Common myeloid progenitor, CD34-positive (primary cell): Measurements from ENCODE around the gene PRXL2A.

Experiments
- CTCF ChIA-PET: fragments of 350-600 bp; sonication (Branson Sonifier 250); formaldehyde crosslinking; loops from one replicate; lab custom pipeline; 2021; ENCODE audit warnings: antibody characterized with exemption; lab: Charles Lee
- POLR2A ChIA-PET: fragments of 350-600 bp; sonication (Branson Sonifier 250); formaldehyde crosslinking; loops from one replicate; lab custom pipeline; 2021; ENCODE audit warnings: antibody characterized with exemption; lab: Charles Lee
- DNase-seq, 3 donors: peaks; one replicate each; pipeline versions ENCODE4 v3.0.0 to v3.0.0-alpha.2; 2013
- H3K27ac ChIP-seq, 2 experiments: 1 replicate in 1 of 2; 2 replicates in 1 of 2; pipeline ENCODE4 v1.7.0; 2013; ENCODE audit warnings: inconsistent platforms in 2 of 2, low read length in 2 of 2, mild to moderate bottlenecking in 2 of 2, low read depth in 1 of 2, moderate library complexity in 1 of 2; ENCODE audit not compliant: severe bottlenecking in 2 of 2, insufficient read depth in 1 of 2, poor library complexity in 1 of 2
- H3K27me3 ChIP-seq, 5 experiments: replicated peaks in 2 of 5; 1 replicate in 3 of 5; 2 replicates in 2 of 5; pipeline versions ENCODE4 v1.6.1 to v1.7.0; 2013; ENCODE audit warnings: low read length in 4 of 5, mild to moderate bottlenecking in 2 of 5, moderate library complexity in 2 of 5, inconsistent platforms in 1 of 5; ENCODE audit not compliant: insufficient read depth in 5 of 5, control insufficient read depth in 4 of 5
- H3K36me3 ChIP-seq, 4 experiments: 1 replicate in 2 of 4; 2 replicates in 2 of 4; pipeline versions ENCODE4 v1.6.1 to v1.7.0; 2013; ENCODE audit warnings: low read length in 3 of 4, control low read depth in 1 of 4, mild to moderate bottlenecking in 1 of 4; ENCODE audit not compliant: control insufficient read depth in 4 of 4, insufficient read depth in 4 of 4
- H3K4me1 ChIP-seq, 4 experiments: 1 replicate in 3 of 4; 2 replicates in 1 of 4; pipeline versions ENCODE4 v1.6.1 to v1.7.1; 2013; ENCODE audit warnings: low read length in 3 of 4, mild to moderate bottlenecking in 3 of 4, control low read depth in 1 of 4, inconsistent platforms in 1 of 4, moderate library complexity in 1 of 4; ENCODE audit not compliant: control insufficient read depth in 4 of 4, insufficient read depth in 4 of 4; ENCODE audit errors: control extremely low read depth in 1 of 4
- H3K4me3 ChIP-seq, 7 experiments: 1 replicate in 4 of 7; 2 replicates in 3 of 7; pipeline versions ENCODE4 v1.5.1 to v1.7.0; 2013; ENCODE audit warnings: mild to moderate bottlenecking in 7 of 7, low read length in 6 of 7, moderate library complexity in 6 of 7, inconsistent platforms in 2 of 7, low read depth in 2 of 7, control low read depth in 1 of 7; ENCODE audit not compliant: insufficient read depth in 4 of 7, control insufficient read depth in 1 of 7; ENCODE audit errors: extremely low read depth in 1 of 7
- H3K9me3 ChIP-seq, 5 experiments: 1 replicate in 4 of 5; 2 replicates in 1 of 5; pipeline versions ENCODE4 v1.6.1 to v1.7.1; 2013; ENCODE audit warnings: low read length in 4 of 5, mild to moderate bottlenecking in 2 of 5, inconsistent platforms in 1 of 5, low read depth in 1 of 5, moderate library complexity in 1 of 5; ENCODE audit not compliant: control insufficient read depth in 4 of 5, insufficient read depth in 2 of 5; ENCODE audit errors: control extremely low read depth in 1 of 5
- WGBS: methylation state at CpG from one replicate; pipeline ENCODE4 v1.1.5; 2013; ENCODE audit not compliant: insufficient coverage; 5-methylcytosine and 5-hydroxymethylcytosine counted together

Gene PRXL2A

GRCh38 chr10:80449520-80449919, 41.2 kb downstream of the PRXL2A start:
- WGBS, result 86% methylated on average over 1 of the region's 2 CpGs
- DNase-seq, result no peak
- no peaks in the 10 kb centered on the region for H3K36me3 ChIP-seq
- H3K4me3 ChIP-seq, result no peak overlapping the region
- ChIA-PET POLR2A (interaction anchor here (0.6 kb wide), 1 partner anchor 9 kb away, joined by 3 read pairs; no protein-coding TSS in a partner anchor), CTCF (interaction anchor here (1.0 to 18.3 kb wide), 7 partner anchors 10 to 57 kb away, joined by 3 to 571 read pairs (median 7); no protein-coding TSS in a partner anchor)
- no peaks in the 10 kb centered on the region for H3K27me3 ChIP-seq
- peaks cover 0 to 9% (median 7%) of the 10 kb centered on the region in 4 experiments for H3K4me1 ChIP-seq
- H3K9me3 ChIP-seq, result peaks cover 0 to 7% (median 0%) of the 10 kb centered on the region in 5 experiments
- no peak overlapping the region for H3K27ac ChIP-seq

DNA sequence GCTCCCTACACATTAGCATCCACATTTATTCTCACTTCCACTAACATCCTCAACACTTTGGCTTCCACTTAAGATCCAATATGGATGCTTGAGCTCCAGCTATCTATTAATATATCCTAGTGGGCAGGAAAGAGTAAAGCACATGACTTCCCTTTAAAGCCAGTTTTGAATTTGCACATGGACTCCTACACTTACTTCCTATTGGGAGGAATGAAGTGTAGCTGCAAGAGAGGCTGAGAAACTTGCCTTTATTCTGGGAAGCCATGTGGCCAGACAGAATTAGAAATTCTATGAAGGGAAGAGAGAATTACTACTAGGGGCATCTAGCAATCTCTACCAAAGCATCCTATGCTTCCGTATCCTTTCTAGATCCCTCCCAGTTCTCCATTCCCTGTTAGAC, 42.8 kb downstream of the PRXL2A start:
- H3K4me1 ChIP-seq, result peaks cover 3 to 20% (median 18%) of the 10 kb centered on the region in 4 experiments
- peaks cover 0 to 7% (median 0%) of the 10 kb centered on the region in 5 experiments for H3K9me3 ChIP-seq
- DNase-seq, result no peak
- WGBS, result 100% methylated on average over 1 of the region's 1 CpG
- H3K27ac ChIP-seq, result no peak overlapping the region
- H3K4me3 ChIP-seq, result no peak overlapping the region
- no peaks in the 10 kb centered on the region for H3K27me3 ChIP-seq
- ChIA-PET POLR2A (no interaction called here), CTCF (interaction anchor here (1.3 to 18.3 kb wide), 2 partner anchors 8 to 55 kb away, joined by 5 to 571 read pairs; no protein-coding TSS in a partner anchor)
- H3K36me3 ChIP-seq, result no peaks in the 10 kb centered on the region

DNA sequence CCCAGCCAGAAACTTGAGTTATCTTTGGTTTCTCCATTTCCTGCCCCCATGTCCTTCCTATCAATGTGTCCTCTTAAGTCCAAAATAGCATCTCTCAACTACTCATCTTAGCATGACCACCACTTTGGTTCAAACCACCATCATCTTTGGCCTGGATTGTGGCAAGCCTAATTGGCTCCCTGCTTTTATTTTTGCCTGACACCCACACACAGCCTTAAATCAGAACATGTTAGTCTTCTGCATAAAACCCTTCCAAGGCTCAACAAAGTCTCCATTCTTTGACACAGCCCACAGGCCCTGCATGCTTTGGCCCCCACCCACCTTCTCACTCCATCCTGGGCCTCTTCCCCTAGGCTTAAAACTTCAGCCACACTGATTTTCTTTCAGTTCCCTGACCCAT, 43.7 kb downstream of the PRXL2A start:
- Histone ChIP-seq H3K4me1 (peaks cover 6 to 24% (median 23%) of the 10 kb centered on the region in 4 experiments), H3K4me3 (no peak overlapping the region)

GRCh38 chr10:80452640-80453039, 44.3 kb downstream of the PRXL2A start:
- Histone ChIP-seq H3K27ac (no peak overlapping the region), H3K27me3 (no peaks in the 10 kb centered on the region), H3K9me3 (peaks cover 0 to 7% (median 0%) of the 10 kb centered on the region in 5 experiments), H3K4me1 (peaks cover 6 to 26% (median 25%) of the 10 kb centered on the region in 4 experiments), H3K4me3 (no peak overlapping the region), H3K36me3 (no peaks in the 10 kb centered on the region)
- ChIA-PET POLR2A (interaction anchor here (0.7 to 1.1 kb wide), 2 partner anchors 8 to 13 kb away, joined by 4 to 6 read pairs; no protein-coding TSS in a partner anchor), CTCF (interaction anchor here (1.0 to 18.3 kb wide), 6 partner anchors 9 to 53 kb away, joined by 3 to 571 read pairs (median 4); no protein-coding TSS in a partner anchor)
- WGBS, result no CpG with 5 or more reads among the region's 4 CpGs
- no peak for DNase-seq

More for the DNA sequence above, 43.7 kb downstream of the PRXL2A start:
- POLR2A ChIA-PET, result no interaction called here
- H3K9me3 ChIP-seq, result peaks cover 0 to 7% (median 0%) of the 10 kb centered on the region in 5 experiments
- no peak overlapping the region for H3K27ac ChIP-seq
- H3K27me3 ChIP-seq, result no peaks in the 10 kb centered on the region
- no peak for DNase-seq
- CTCF ChIA-PET, result interaction anchor here (1.0 to 18.3 kb wide), 6 partner anchors 9 to 54 kb away, joined by 3 to 571 read pairs (median 4); no protein-coding TSS in a partner anchor
- H3K36me3 ChIP-seq, result no peaks in the 10 kb centered on the region

DNA sequence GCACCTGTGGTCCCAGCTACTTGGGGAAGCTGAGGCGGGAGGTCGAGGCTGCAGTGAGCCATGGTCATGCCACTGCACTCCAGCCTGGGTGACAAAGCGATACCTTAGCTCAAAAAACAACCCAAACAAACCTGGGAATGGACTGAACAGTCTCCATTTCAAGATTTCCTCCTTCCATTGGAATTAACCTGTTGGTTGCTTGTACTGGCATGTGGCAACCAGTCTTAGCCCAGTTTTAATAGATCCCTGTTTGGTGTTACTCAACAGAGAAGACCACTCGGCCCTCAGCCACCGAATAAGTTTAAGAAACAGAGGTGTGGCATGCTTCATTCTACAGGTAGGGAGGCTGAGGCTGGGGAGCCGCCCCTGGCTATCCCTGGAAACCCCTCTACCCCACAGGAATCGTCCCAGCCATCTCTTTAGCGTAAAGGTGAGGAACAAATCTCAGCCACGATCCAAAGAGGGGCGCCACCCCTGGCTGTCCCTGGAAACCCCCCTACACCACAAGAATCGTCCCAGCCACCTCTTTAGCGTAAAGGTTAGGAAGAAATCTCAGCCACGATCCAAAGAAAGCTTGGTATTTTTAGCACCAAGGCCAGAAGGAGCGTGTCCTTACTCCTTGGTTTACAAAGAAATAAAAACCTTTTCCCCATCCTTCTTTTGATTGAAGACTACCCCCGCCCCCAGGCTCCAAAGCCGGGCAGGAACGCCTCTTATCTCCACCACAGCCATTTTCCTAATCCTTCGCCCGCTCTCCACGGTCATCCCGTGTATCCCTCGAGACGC, 44.9 kb downstream of the PRXL2A start:
- 47% methylated on average over 22 of the region's 23 CpGs for WGBS
- CTCF ChIA-PET, result interaction anchor here (0.9 to 18.3 kb wide), 7 partner anchors 8 to 53 kb away, joined by 3 to 571 read pairs (median 4); no protein-coding TSS in a partner anchor

DNA sequence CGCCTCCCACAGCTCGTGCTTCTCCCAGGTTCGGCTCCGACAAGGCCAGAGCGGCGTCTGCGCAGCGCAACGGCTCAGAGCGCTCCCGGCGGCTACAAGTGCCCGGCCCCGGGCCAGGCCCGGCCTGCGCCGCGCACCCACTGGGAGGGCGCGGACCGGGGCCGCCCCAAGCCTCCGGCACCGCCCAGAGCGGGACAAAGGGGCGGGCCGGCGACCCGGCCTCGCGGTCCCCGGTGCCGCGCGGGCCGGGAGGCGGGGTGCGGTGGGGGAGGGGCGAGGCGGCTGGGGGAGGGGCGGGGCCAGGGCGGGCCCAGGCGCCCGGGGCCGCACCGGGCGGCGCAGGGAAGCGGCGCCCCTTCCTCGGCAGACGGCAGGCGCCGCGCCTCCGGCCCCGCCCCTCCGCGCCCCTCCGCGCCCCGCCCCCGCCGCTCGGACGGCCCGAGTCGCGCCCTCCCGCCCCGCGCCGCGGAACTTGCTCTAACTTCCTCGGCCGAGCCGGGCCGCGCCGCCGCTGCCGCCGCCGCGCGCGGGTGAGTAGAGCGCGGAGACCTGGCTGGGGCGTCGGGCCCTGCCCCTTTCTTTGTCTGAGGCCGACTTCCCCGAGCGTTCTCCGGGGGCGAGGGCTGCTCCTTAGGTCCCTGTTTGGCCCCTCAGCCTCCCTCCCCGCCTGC, 45.6 kb downstream of the PRXL2A start, which contains the start of gene TSPAN14:
Gene TSPAN14 (plus strand): TSS at position 469 of the 671 bp plus-strand sequence. CDS start 34,924 bp downstream, outside the sequence.
- H3K4me1 ChIP-seq, result peaks cover 10 to 40% (median 39%) of the 10 kb centered on the region in 4 experiments
- POLR2A ChIA-PET, result interaction anchor here (1.1 kb wide), 1 partner anchor 12 kb away, joined by 4 read pairs; no protein-coding TSS in a partner anchor

More for the DNA sequence above, 44.9 kb downstream of the PRXL2A start:
- no peak for DNase-seq
- Histone ChIP-seq H3K36me3 (no peaks in the 10 kb centered on the region), H3K4me3 (peak overlapping the region; percentile 24 to 77 (median 57)), H3K27me3 (no peaks in the 10 kb centered on the region), H3K4me1 (peaks cover 6 to 33% (median 31%) of the 10 kb centered on the region in 4 experiments), H3K9me3 (peaks cover 0 to 7% (median 0%) of the 10 kb centered on the region in 5 experiments), H3K27ac (no peak overlapping the region)
- POLR2A ChIA-PET, result interaction anchor here (0.7 to 1.1 kb wide), 2 partner anchors 8 to 13 kb away, joined by 4 to 6 read pairs; no protein-coding TSS in a partner anchor

More for the DNA sequence above, 45.6 kb downstream of the PRXL2A start, which contains the start of gene TSPAN14:
- H3K9me3 ChIP-seq, result peaks cover 0 to 7% (median 0%) of the 10 kb centered on the region in 5 experiments
- peak within 1 kb of the TSS in 1 of 2 experiments; percentile 78 for H3K27ac ChIP-seq
- DNase-seq, result peak; percentile 64 to 84 (median 75)
- peak within 1 kb of the TSS; percentile 62 to 87 (median 78) for H3K4me3 ChIP-seq
- no peaks in the 10 kb centered on the region for H3K36me3 ChIP-seq
- no peaks in the 10 kb centered on the region for H3K27me3 ChIP-seq
- WGBS, result 0% methylated on average over 34 of the region's 97 CpGs
- CTCF ChIA-PET, result interaction anchor here (0.9 to 18.3 kb wide), 5 partner anchors 9 to 52 kb away, joined by 4 to 571 read pairs (median 5); no protein-coding TSS in a partner anchor
